K562 (cell line): ENCODE data around the gene LRRC25. TPM values are rescaled to one million over a fixed set of nuclear protein-coding genes. Genes with fewer than 3 reads are reported as not detected.

Source experiments
- BHLHE40 ChIP-seq: IDR thresholded peaks from 2 replicates; pipeline ENCODE4 v1.6.1; 2011; ENCODE audit warnings: low read length, improper control_type of control experiment
- CHD4 ChIP-seq: fragments of 200-600 bp; sonication (generic); IDR thresholded peaks from 3 replicates; pipeline ENCODE4 v1.6.1; 2012; ENCODE audit warnings: low read depth, mild to moderate bottlenecking, mixed read lengths, low read length, inconsistent platforms; ENCODE audit not compliant: insufficient read depth, insufficient replicate concordance, poor library complexity, severe bottlenecking
- GATAD2A ChIP-seq: fragments of 450-650 bp; IDR thresholded peaks from 2 replicates; pipeline ENCODE4 v1.6.1; 2017
- MAFK ChIP-seq: IDR thresholded peaks from 2 replicates; pipeline ENCODE4 v1.6.1; 2011; ENCODE audit warnings: low read length, improper control_type of control experiment
- MCM7 ChIP-seq, 2 experiments: fragments of 450-650 bp; IDR thresholded peaks; 2 replicates each; pipeline ENCODE4 v1.6.1; 2016 to 2018
- MYBL2 ChIP-seq, 2 experiments: fragments of 450-650 bp in 1 of 2; sonication (generic) in 1 of 2; formaldehyde crosslinking in 1 of 2; IDR thresholded peaks; 2 replicates each; pipeline versions ENCODE4 v1.6.1 to v1.8.1; 2017 to 2022; ENCODE audit warnings: borderline replicate concordance in 1 of 2, inconsistent platforms in 1 of 2, low read depth in 1 of 2, mild to moderate bottlenecking in 1 of 2, missing genetic modification reagents in 1 of 2, moderate library complexity in 1 of 2
- PCBP2 ChIP-seq: fragments of 200-400 bp; formaldehyde crosslinking; IDR thresholded peaks from 2 replicates; pipeline ENCODE4 v1.6.1; 2018; ENCODE audit warnings: low read length, low read depth, mild to moderate bottlenecking, moderate library complexity; ENCODE audit not compliant: poor library complexity, severe bottlenecking
- PTBP1 ChIP-seq: fragments of 200-400 bp; formaldehyde crosslinking; IDR thresholded peaks from 2 replicates; pipeline ENCODE4 v1.6.1; 2017; ENCODE audit warnings: low read depth, low read length
- RCOR1 ChIP-seq, 2 experiments: IDR thresholded peaks; 2 replicates each; pipeline ENCODE4 v1.6.1; 2012; ENCODE audit warnings: low read depth in 2 of 2, low read length in 2 of 2, borderline replicate concordance in 1 of 2, improper control_type of control experiment in 1 of 2
- SIN3B ChIP-seq: fragments of 450-650 bp; IDR thresholded peaks from 2 replicates; pipeline ENCODE4 v1.6.1; 2017; ENCODE audit warnings: low read depth, mild to moderate bottlenecking, moderate library complexity
- SPI1 ChIP-seq: IDR thresholded peaks from 2 replicates; pipeline ENCODE4 v1.6.1; 2011; ENCODE audit warnings: low read depth, low read length, control low read depth, borderline replicate concordance
- SRSF3 ChIP-seq: fragments of 200-400 bp; formaldehyde crosslinking; IDR thresholded peaks from 2 replicates; pipeline ENCODE4 v1.6.1; 2016; ENCODE audit warnings: mild to moderate bottlenecking, low read length, moderate library complexity; ENCODE audit not compliant: insufficient read depth
- SRSF9 ChIP-seq: fragments of 200-400 bp; formaldehyde crosslinking; IDR thresholded peaks from 2 replicates; pipeline ENCODE4 v1.6.1; 2017; ENCODE audit warnings: low read depth, low read length, borderline replicate concordance
- TCFL5 ChIP-seq: fragments of 250-450 bp; sonication (Bioruptor Pico); conservative IDR thresholded peaks from 2 replicates; pipeline ENCODE4 v1.6.1; 2021; ENCODE audit warnings: mild to moderate bottlenecking, moderate library complexity, matching md5 sums
- ZBED1 ChIP-seq: IDR thresholded peaks from 2 replicates; pipeline ENCODE4 v1.6.1; 2014
- ZC3H11A ChIP-seq: IDR thresholded peaks from 2 replicates; pipeline ENCODE4 v1.6.1; 2012; ENCODE audit warnings: low read depth, low read length, improper control_type of control experiment
- ZNF146 ChIP-seq: IDR thresholded peaks from one replicate; pipeline ENCODE4 v1.6.1; 2018; ENCODE audit warnings: missing compliant biosample characterization; ENCODE audit not compliant: unreplicated experiment
- ZNF174 ChIP-seq: fragments of 250-450 bp; sonication (Bioruptor Pico); IDR thresholded peaks from 2 replicates; pipeline ENCODE4 v1.4.0; 2020; ENCODE audit warnings: mild to moderate bottlenecking
- polyA plus RNA-seq, 8 experiments: library from polyadenylated mRNA; depleted of rRNA in 4 of 8; stranded (reverse) in 5 of 8; unstranded in 3 of 8; fragments of >200 nt; fragmentation: Nextera tagmentation in 2 of 8; fragmentation: Illumina TruSeq in 1 of 8; extraction: Ambion mirVana in 2 of 8; extraction: Trizol in 1 of 8; gene quantifications; 2 replicates each; pipeline versions ENCODE4 v1.2.1 to v1.2.3, GENCODE V29; 2011 to 2014; ENCODE audit warnings: inconsistent platforms in 1 of 8, missing spikeins in 1 of 8
- total RNA-seq, 7 experiments: library from RNA; depleted of rRNA in 6 of 7; stranded (reverse); fragments of >200 nt in 6 of 7; fragmentation: Illumina TruSeq in 2 of 7; extraction: Trizol in 2 of 7; gene quantifications; 2 replicates each; pipeline versions ENCODE4 v1.2.1 to v1.2.3, GENCODE V29; 2011 to 2021; ENCODE audit warnings: low replicate concordance in 1 of 7
- TF ChIP-seq, protein P1 (sequence below): fragments of 450-650 bp; IDR thresholded peaks from 2 replicates; pipeline ENCODE4 v1.6.1; 2016; ENCODE audit warnings: low read depth, mild to moderate bottlenecking, moderate library complexity
- TF ChIP-seq, protein P2 (sequence below): fragments of 450-650 bp; conservative IDR thresholded peaks from 2 replicates; pipeline ENCODE4 v1.6.1; 2016; ENCODE audit warnings: missing genetic modification characterization, low read depth, mild to moderate bottlenecking, control low read depth, missing compliant biosample characterization
- TF ChIP-seq, protein P3 (sequence below): IDR thresholded peaks from 2 replicates; pipeline ENCODE4 v1.6.1; 2011; ENCODE audit warnings: borderline replicate concordance, low read depth, mild to moderate bottlenecking, moderate library complexity, low read length; ENCODE audit not compliant: insufficient read depth, poor library complexity, severe bottlenecking

The LRRC25 gene
- total and polyA plus RNA-seq, 9 of the 15 experiments (the other 6 are each of a cell fraction or from before 2014, with no cell fraction given): 0.07 to 0.36 (median 0.10) TPM; not detected in 3

DNA sequence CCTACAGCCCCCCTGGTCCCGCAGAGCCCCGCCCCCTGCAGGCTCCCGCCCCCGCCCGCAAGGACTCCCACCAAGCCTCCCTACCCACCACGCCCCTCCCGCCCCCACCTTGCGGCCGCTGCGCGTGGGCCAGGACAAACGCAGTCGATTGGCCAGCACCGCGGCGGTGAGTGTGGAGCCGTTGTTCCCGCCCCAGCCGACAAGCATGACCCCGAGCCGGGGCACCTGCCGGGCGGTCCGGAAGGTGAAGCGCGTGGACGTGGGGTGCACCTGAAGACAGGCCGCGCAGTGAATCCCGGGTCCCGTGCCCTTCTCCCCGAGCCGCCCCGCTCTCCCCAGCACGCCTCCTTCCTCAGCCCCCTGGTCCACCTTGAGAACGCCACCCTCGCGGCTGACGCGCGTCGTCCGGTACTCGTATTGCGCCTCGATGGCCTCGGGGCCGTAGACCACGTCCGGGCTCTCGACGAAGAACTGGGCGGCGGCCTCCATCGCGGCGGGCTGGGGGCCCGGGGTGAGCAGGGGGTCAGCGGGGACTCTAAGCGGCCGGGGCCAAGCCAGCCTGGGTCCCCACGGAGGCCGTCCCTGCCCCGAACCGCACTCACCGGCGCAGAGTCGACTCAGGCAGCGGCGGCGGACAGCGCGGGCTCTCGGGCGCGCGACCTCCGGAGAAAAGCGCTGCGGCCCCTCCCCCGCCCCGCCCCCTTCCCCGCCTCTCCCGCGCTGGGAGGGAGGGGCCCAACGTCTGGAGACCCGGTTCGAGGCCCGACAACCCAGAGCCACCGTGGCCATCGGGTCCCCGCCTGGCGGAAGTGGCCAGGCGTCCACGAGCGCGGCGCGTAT is 40.3 kb upstream of the LRRC25 start, which contains the start of gene ISYNA1 (continued):
- TF ChIP-seq CHD4 (no peak), PCBP2 (no peak), PTBP1 (no peak), SRSF9 (no peak), SRSF3 (no peak), ZNF174 (CRISPR knock-in tag) (no peak), RCOR1 (IDR thresholded peaks at IDR 0.05; ENCODE audit: borderline replicate concordance in 1 of 2, low read depth in 2 of 2, low read length in 2 of 2) (no peak), MCM7 (IDR thresholded peaks at IDR 0.05) (no peak), TCFL5 (CRISPR knock-in tag) (no peak), MAFK (no peak), MYBL2 (IDR thresholded peaks at IDR 0.05; ENCODE audit: low read depth) (no peak), MYBL2 (CRISPR knock-in tag; IDR thresholded peaks at IDR 0.05; ENCODE audit: borderline replicate concordance) (0 out of 2 replicates have a peak, but pooled peaks have one; percentile 53), SIN3B (no peak), GATAD2A (no peak), ZC3H11A (no peak), BHLHE40 (peak; percentile 67), ZNF146 (CRISPR knock-in tag) (no peak), ZBED1 (0 out of 2 replicates have a peak, but pooled peaks have one; percentile 68), SPI1 (no peak)
- TF ChIP-seq, protein P1, sequence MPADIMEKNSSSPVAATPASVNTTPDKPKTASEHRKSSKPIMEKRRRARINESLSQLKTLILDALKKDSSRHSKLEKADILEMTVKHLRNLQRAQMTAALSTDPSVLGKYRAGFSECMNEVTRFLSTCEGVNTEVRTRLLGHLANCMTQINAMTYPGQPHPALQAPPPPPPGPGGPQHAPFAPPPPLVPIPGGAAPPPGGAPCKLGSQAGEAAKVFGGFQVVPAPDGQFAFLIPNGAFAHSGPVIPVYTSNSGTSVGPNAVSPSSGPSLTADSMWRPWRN: no peak
- TF ChIP-seq, protein P2, sequence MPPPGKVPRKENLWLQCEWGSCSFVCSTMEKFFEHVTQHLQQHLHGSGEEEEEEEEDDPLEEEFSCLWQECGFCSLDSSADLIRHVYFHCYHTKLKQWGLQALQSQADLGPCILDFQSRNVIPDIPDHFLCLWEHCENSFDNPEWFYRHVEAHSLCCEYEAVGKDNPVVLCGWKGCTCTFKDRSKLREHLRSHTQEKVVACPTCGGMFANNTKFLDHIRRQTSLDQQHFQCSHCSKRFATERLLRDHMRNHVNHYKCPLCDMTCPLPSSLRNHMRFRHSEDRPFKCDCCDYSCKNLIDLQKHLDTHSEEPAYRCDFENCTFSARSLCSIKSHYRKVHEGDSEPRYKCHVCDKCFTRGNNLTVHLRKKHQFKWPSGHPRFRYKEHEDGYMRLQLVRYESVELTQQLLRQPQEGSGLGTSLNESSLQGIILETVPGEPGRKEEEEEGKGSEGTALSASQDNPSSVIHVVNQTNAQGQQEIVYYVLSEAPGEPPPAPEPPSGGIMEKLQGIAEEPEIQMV (tag): no peak
- TF ChIP-seq, protein P3, sequence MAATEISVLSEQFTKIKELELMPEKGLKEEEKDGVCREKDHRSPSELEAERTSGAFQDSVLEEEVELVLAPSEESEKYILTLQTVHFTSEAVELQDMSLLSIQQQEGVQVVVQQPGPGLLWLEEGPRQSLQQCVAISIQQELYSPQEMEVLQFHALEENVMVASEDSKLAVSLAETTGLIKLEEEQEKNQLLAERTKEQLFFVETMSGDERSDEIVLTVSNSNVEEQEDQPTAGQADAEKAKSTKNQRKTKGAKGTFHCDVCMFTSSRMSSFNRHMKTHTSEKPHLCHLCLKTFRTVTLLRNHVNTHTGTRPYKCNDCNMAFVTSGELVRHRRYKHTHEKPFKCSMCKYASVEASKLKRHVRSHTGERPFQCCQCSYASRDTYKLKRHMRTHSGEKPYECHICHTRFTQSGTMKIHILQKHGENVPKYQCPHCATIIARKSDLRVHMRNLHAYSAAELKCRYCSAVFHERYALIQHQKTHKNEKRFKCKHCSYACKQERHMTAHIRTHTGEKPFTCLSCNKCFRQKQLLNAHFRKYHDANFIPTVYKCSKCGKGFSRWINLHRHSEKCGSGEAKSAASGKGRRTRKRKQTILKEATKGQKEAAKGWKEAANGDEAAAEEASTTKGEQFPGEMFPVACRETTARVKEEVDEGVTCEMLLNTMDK: no peak
